ENCODE results near the gene OR51T1.

Gene OR51T1

GRCh38 chr11:4884361-4884760, 2.7 kb downstream of the OR51T1 start:
- Mint-ChIP-seq H3K36me3 (ENCODE audit: low read depth) (no peaks in the 10 kb centered on the region), H3K4me1 (peaks cover 68% of the 10 kb centered on the region), H3K4me3 (no peak overlapping the region), H3K9me3 (no peaks in the 10 kb centered on the region), H3K27me3 (ENCODE audit: low read depth, poor library complexity) (peaks cover 2% of the 10 kb centered on the region), H3K27ac (no peak overlapping the region)
- no peak for TF ChIP-seq CTCF (IDR thresholded peaks at IDR 0.05)
- no peak for DNase-seq

- Mint-ChIP-seq H3K4me3 (no peak overlapping the region), H3K27ac (no peak overlapping the region), H3K36me3 (ENCODE audit: low read depth) (no peaks in the 10 kb centered on the region), H3K4me1 (peaks cover 50% of the 10 kb centered on the region), H3K27me3 (ENCODE audit: low read depth, poor library complexity) (peaks cover 2% of the 10 kb centered on the region), H3K9me3 (no peaks in the 10 kb centered on the region)
- no peak for TF ChIP-seq CTCF (IDR thresholded peaks at IDR 0.05)
- DNase-seq = no peak
Measured at GRCh38 chr11:4886186-4886585, 4.5 kb downstream of the OR51T1 start.

GRCh38 chr11:4887591-4887990, 5.9 kb downstream of the OR51T1 start:
- no peaks in the 10 kb centered on the region for H3K27me3 Mint-ChIP-seq (ENCODE audit: low read depth, poor library complexity)
- DNase-seq = no peak
- TF ChIP-seq CTCF (IDR thresholded peaks at IDR 0.05) = no peak
- H3K4me3 Mint-ChIP-seq = no peak overlapping the region
- peaks cover 36% of the 10 kb centered on the region for H3K4me1 Mint-ChIP-seq
- no peaks in the 10 kb centered on the region for H3K36me3 Mint-ChIP-seq (ENCODE audit: low read depth)
- H3K9me3 Mint-ChIP-seq = no peaks in the 10 kb centered on the region
- H3K27ac Mint-ChIP-seq = no peak overlapping the region

- TF ChIP-seq CTCF (IDR thresholded peaks at IDR 0.05) = no peak
- no peaks in the 10 kb centered on the region for H3K36me3 Mint-ChIP-seq (ENCODE audit: low read depth)
- H3K27ac Mint-ChIP-seq = no peak overlapping the region
- peaks cover 20% of the 10 kb centered on the region for H3K4me1 Mint-ChIP-seq
- H3K4me3 Mint-ChIP-seq = no peak overlapping the region
- no peaks in the 10 kb centered on the region for H3K9me3 Mint-ChIP-seq
- no peaks in the 10 kb centered on the region for H3K27me3 Mint-ChIP-seq (ENCODE audit: low read depth, poor library complexity)
- no peak for DNase-seq
Measured at GRCh38 chr11:4890279-4890678, 8.6 kb downstream of the OR51T1 start.

GRCh38 chr11:4891996-4892640, 10.4 kb downstream of the OR51T1 start:
- H3K27ac Mint-ChIP-seq = no peak overlapping the region
- no peaks in the 10 kb centered on the region for H3K9me3 Mint-ChIP-seq
- DNase-seq = no peak
- peaks cover 32% of the 10 kb centered on the region for H3K4me1 Mint-ChIP-seq
- H3K36me3 Mint-ChIP-seq (ENCODE audit: low read depth) = no peaks in the 10 kb centered on the region
- no peak for TF ChIP-seq CTCF (IDR thresholded peaks at IDR 0.05)
- H3K27me3 Mint-ChIP-seq (ENCODE audit: low read depth, poor library complexity) = no peaks in the 10 kb centered on the region
- H3K4me3 Mint-ChIP-seq = no peak overlapping the region

- no peaks in the 10 kb centered on the region for H3K27me3 Mint-ChIP-seq (ENCODE audit: low read depth, poor library complexity)
- TF ChIP-seq CTCF (IDR thresholded peaks at IDR 0.05) = no peak
- H3K4me3 Mint-ChIP-seq = no peak within 1 kb of the TSS
- H3K36me3 Mint-ChIP-seq (ENCODE audit: low read depth) = peaks cover 16% of the 10 kb centered on the region
- H3K27ac Mint-ChIP-seq = no peak within 1 kb of the TSS
- H3K9me3 Mint-ChIP-seq = peaks cover 21% of the 10 kb centered on the region
- DNase-seq = no peak
- peaks cover 4% of the 10 kb centered on the region for H3K4me1 Mint-ChIP-seq
Measured at GRCh38 chr11:4903484-4903883, 21.8 kb downstream of the OR51T1 start, which contains the start of gene OR51A7. TSS of gene OR51A7 (plus strand) at chr11:4903783. CDS start at chr11:4907370, 3,587 bp downstream.
